AG04450 (cell line): ENCODE data around the gene PUS7L. TPM values are rescaled to one million over a fixed set of nuclear protein-coding genes. Genes with fewer than 3 reads are reported as not detected.

Experiments used
- CTCF ChIA-PET: fragments of 300-600, 350-600 bp; formaldehyde crosslinking; extraction: SDS; loops from one replicate; lab custom pipeline; 2022; ENCODE audit warnings: antibody characterized with exemption, inconsistent platforms; lab: Charles Lee
- POLR2A ChIA-PET: fragments of 350-600 bp; formaldehyde crosslinking; extraction: SDS; loops from one replicate; lab custom pipeline; 2021; ENCODE audit warnings: antibody characterized with exemption, inconsistent platforms; lab: Yijun Ruan, JAX
- DNase-seq: peaks from one replicate; pipeline ENCODE4 v3.0.0-alpha.2; 2011; ENCODE audit warnings: low read depth, low spot score
- H3K27ac ChIP-seq: one replicate; pipeline ENCODE4 v1.5.1; 2012; ENCODE audit warnings: low read depth, low read length, control low read depth
- H3K27me3 ChIP-seq: one replicate; pipeline ENCODE4 v1.6.0; 2012; ENCODE audit warnings: low read length; ENCODE audit not compliant: control insufficient read depth, insufficient read depth
- H3K4me3 ChIP-seq: 2 replicates; pipeline ENCODE4 v1.5.1; 2011; ENCODE audit warnings: mild to moderate bottlenecking, low read depth, low read length, control low read depth
- H3K9me3 ChIP-seq: 2 replicates; pipeline ENCODE4 v1.5.1; 2012; ENCODE audit warnings: low read length; ENCODE audit not compliant: control insufficient read depth, insufficient read depth
- polyA plus RNA-seq: library from polyadenylated mRNA; depleted of rRNA; stranded (reverse); fragments of >200 nt; gene quantifications from 2 replicates; pipeline ENCODE4 v1.2.3, GENCODE V29; 2011
- TF ChIP-seq, protein P1 (sequence below): IDR thresholded peaks from 2 replicates; pipeline ENCODE4 v1.5.1; 2011; ENCODE audit warnings: low read depth, low read length, control low read depth, inconsistent platforms

PUS7L gene
- polyA plus RNA-seq, 1 experiment = 15.2 TPM

DNA sequence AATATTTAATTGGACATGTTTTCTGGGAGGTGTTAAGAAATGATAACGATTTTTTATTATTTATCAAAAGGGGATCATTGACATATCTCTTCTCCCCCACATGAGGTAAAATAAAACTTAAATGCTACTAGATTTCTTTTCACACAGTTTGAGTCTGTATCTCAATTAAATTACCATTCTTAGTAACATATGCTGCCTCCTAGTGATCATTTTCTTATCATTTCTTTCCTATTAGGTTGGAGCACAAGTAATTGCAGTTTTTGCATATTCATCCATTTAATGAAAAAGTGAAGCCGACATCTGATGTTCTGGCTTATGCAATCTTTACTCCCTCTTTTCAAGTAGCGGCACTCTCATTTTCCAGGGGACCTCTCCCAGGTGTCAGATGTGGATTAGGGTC is 24.9 kb downstream of the PUS7L start:
- POLR2A ChIA-PET = no interaction called here
- no peak overlapping the region for H3K27ac ChIP-seq

DNA sequence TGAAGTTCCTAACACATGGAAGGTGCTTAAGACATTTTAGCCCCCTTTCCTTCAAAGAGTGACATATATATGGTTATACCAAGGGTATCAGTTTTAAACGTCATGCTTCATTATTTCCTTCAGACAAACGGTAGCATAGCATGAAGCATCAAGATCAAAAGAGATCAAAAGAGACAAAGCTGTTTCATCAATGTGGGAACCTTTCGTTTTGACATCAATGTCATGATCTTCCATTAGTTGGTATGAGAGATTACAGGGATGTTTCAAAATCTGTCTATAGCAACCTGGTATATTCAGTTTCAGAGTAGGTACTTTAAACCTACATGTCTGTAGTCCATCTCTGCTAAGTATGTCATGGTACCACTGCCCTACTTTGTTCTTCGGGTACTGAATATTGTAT is 28.3 kb downstream of the PUS7L start:
- POLR2A ChIA-PET = no interaction called here
- Histone ChIP-seq H3K27ac (no peak overlapping the region), H3K4me3 (no peak overlapping the region), H3K27me3 (no peaks in the 10 kb centered on the region), H3K9me3 (no peaks in the 10 kb centered on the region)
- DNase-seq = no peak
- TF ChIP-seq, protein P1, sequence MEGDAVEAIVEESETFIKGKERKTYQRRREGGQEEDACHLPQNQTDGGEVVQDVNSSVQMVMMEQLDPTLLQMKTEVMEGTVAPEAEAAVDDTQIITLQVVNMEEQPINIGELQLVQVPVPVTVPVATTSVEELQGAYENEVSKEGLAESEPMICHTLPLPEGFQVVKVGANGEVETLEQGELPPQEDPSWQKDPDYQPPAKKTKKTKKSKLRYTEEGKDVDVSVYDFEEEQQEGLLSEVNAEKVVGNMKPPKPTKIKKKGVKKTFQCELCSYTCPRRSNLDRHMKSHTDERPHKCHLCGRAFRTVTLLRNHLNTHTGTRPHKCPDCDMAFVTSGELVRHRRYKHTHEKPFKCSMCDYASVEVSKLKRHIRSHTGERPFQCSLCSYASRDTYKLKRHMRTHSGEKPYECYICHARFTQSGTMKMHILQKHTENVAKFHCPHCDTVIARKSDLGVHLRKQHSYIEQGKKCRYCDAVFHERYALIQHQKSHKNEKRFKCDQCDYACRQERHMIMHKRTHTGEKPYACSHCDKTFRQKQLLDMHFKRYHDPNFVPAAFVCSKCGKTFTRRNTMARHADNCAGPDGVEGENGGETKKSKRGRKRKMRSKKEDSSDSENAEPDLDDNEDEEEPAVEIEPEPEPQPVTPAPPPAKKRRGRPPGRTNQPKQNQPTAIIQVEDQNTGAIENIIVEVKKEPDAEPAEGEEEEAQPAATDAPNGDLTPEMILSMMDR = no peak
- CTCF ChIA-PET = no interaction called here

More for the DNA sequence above, 24.9 kb downstream of the PUS7L start:
- no peaks in the 10 kb centered on the region for H3K9me3 ChIP-seq
- no peaks in the 10 kb centered on the region for H3K27me3 ChIP-seq
- DNase-seq = no peak
- CTCF ChIA-PET = no interaction called here
- H3K4me3 ChIP-seq = no peak overlapping the region
- TF ChIP-seq, protein P1 = 0 out of 2 replicates have a peak, but pooled peaks have one; percentile 8

DNA sequence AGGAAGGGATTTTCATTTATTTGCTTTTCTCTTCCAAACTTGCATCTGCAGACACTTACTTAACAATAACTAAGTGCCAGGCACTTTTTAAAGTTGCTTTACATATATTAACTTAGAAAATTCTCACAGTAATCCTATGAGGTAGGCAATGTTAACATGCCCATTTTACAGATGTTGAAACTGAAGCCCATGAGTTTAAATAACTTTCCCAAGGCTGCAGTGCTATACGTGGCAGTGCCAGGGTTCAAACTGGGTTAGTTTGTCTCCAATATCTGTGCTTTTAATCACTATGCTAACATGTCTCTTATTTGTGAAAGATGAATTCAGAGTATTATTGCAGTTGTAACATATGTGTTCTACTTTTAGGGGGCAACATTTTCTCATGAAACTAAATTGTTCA is 29.9 kb downstream of the PUS7L start:
- Histone ChIP-seq H3K4me3 (no peak overlapping the region), H3K9me3 (no peaks in the 10 kb centered on the region), H3K27ac (no peak overlapping the region), H3K27me3 (no peaks in the 10 kb centered on the region)
- TF ChIP-seq, protein P1 = no peak
- no peak for DNase-seq
- ChIA-PET CTCF (interaction anchor here (1.4 kb wide), 1 partner anchor 154 kb away, joined by 3 read pairs; no protein-coding TSS in a partner anchor), POLR2A (no interaction called here)

DNA sequence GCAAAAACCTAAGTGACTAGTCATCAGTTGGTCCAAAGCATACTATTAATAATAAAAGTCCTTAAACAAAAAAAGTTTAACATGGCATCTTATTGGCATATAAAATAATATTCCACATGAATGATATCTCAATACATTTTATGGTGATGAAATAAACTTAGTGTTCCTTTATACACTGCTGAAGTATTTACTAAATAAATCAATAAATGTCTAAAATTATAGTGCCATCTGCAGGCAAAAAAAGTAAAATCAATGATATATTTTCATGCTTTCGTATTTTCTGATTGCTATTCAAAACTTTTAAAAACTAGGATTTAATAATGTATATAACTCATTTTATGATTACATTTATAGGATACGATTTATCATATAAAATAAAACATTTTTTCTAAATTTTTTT is 30.5 kb downstream of the PUS7L start:
- Histone ChIP-seq H3K27me3 (no peaks in the 10 kb centered on the region), H3K9me3 (no peaks in the 10 kb centered on the region), H3K4me3 (no peak overlapping the region), H3K27ac (no peak overlapping the region)
- POLR2A ChIA-PET = no interaction called here
- no peak for DNase-seq
- CTCF ChIA-PET = interaction anchor here (0.7 to 1.0 kb wide), 3 partner anchors 8 to 278 kb away, joined by 4 to 5 read pairs (median 5); no protein-coding TSS in a partner anchor
- TF ChIP-seq, protein P1 = no peak

DNA sequence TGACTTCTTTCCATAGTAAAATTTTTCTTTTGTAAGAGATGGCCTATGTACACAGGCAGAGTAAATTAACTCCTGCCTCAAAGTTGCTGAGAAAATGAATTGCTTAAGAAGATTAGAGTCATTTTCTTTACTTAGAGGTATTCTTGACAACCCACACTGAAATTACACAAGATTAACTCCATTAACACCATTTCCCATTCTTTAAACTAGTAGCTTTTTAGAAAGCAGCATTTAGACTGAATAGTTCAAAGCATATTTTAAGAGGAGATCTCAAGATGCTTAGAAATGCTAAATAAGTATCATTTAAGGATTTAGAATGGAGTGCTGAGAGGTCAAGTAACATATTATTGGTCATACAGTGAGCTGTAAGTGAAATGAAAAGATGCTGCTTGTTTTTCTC is 35.5 kb downstream of the PUS7L start:
- CTCF ChIA-PET = no interaction called here

More for the DNA sequence above, 35.5 kb downstream of the PUS7L start:
- Histone ChIP-seq H3K4me3 (no peak overlapping the region), H3K9me3 (no peaks in the 10 kb centered on the region), H3K27ac (no peak overlapping the region), H3K27me3 (no peaks in the 10 kb centered on the region)
- TF ChIP-seq, protein P1 = no peak
- POLR2A ChIA-PET = no interaction called here
- DNase-seq = no peak
